HG03066 (cell line): ENCODE data around the gene TNFSF13B.

Experiments
- ATAC-seq: cut with Tn5 transposase; IDR thresholded peaks from one replicate; pipeline ENCODE4 v1.9.1; 2021; ENCODE audit warnings: low read depth; ENCODE audit not compliant: unreplicated experiment

TNFSF13B gene

GRCh38 chr13:108342369-108343289, 73.1 kb downstream of the TNFSF13B start:
- ATAC-seq, result no peak

GRCh38 chr13:108345016-108345415, 75.5 kb downstream of the TNFSF13B start:
- ATAC-seq, result no peak

DNA sequence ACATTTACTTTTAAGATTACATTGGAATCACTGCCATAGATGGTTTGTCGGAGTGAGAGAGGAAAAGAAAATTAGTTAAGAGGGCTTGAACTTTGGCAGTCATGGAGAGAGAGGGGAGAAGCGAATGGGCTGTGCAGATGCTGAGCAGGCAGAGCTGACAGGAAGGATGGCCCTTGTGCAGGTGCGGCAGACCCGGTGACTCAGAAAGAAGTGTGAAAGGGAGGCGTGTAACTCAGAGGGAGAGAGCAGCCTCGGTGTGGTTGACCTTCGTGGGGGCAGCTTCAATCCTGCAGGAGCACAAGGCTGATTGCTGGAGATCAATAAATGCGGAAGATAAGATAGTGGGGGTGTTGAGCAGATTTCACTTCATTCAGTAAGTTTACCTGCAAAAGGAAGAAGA, 76.9 kb downstream of the TNFSF13B start:
- no peak for ATAC-seq

- no peak for ATAC-seq
These were observed 79.8 kb downstream of the TNFSF13B start for GRCh38 chr13:108349269-108349668.

- ATAC-seq, result no peak
These were observed 81.1 kb downstream of the TNFSF13B start for GRCh38 chr13:108350579-108350978.

- no peak for ATAC-seq
These were observed 83.1 kb downstream of the TNFSF13B start for GRCh38 chr13:108352599-108352998.

DNA sequence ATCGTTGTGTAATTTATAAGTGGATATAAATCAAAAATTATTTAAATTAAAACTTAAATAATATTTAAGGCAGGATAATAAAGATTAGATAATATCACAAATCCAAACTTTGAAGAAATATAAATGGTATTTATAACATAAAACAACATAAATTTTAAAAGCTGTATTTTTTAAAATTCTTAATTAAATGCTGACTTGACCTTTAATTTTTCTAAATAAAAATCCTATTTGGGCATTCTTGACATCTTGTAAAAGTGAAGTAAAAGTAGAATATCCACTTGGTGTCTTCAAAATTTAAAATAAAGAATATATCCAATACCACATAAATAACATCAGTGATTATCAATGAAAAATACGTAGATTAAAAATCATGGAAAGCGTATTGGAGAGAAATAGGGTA, 87.7 kb downstream of the TNFSF13B start:
- ATAC-seq, result no peak
